GM18520 (cell line): Measurements from ENCODE around the gene POLE4.

Experiments
- ATAC-seq: cut with Tn5 transposase; IDR thresholded peaks from one replicate; pipeline ENCODE4 v1.9.1; 2021; ENCODE audit not compliant: unreplicated experiment

Gene POLE4

DNA sequence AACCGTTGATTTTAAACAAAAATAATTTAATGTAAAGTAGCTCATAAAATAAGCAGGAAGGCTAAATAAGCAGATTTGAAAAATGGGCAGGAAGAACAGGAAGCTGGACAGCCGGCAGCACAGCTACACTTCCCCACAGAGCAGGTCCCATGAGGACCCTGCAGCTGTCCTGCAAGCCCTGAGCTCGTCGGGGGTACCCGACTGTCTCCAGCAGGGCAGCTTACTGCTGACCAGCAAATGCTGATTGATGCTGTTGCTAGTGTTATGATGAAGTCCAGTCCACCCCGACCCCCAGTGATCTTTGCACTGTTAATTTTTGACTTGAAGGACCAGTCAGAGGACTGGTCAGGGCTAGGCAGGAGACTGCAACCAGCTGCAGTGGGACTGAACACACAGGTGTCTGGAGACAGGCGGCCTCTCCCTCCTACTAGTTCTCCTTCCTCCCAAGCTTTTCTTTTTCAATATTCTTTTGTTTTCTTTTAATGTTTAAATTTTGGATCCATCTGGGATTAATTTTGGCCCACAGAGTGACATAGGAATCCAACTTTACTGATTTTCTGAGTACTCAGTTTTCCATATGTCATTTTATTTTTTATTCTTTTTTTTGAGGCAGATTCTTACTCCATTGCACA, 27.7 kb downstream of the POLE4 start:
- ATAC-seq = no peak

DNA sequence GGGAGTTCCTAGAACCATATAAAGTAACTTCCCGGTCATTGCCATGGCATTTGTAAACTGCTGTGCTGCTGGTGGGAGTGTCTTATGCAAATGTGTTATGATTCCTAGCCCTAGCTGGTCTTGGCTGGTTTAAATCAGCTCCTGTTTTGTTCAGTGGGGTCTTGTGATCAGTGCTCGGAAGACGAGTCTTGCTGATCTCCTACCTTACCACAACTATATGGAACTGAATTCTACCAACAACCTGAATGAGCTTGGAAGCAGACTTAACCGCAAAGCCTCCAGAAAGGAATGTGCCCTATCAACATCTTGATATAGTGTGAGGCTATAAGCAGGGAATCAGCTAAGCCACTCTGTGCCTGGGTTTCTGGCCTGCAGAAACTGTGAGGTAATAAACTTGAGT, 33.5 kb downstream of the POLE4 start:
- no peak for ATAC-seq

DNA sequence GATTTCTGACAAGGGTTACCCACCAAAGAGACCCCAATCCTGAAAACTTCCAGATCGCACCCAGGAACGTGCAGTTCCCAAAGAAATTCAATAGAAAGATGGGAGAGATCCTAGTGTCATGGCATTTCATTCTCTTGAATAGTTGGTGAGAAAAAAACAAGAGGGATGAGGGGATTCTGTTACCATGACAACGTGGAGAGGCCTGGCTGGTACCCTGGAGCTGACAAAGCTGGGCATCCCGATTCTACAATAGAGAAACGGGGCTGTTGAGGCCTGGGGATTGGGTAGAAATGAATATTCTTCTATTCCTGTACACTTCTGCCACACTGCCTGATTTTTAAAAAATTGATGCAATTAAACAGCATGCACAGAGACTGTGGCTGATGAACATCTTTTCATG, 41.0 kb downstream of the POLE4 start:
- ATAC-seq = no peak

DNA sequence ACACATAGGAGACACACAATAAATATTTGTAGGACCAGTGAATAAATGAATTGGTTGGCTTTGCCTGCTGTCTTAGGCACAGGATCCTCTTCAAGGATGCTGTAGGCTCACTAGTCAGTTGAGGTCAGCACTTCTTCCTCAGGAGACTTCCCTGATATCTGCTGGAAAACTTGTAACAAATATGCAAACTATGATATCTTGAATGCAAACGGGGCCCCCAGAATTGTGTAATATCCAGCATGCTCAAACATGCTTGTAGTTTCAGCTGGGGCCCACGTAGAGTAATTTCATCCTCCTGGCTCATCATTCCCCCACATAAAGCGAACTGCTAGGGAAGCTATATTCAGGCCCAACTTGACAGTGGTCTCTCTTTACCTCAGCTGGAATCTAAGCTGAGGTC, 43.6 kb downstream of the POLE4 start:
- ATAC-seq = no peak

DNA sequence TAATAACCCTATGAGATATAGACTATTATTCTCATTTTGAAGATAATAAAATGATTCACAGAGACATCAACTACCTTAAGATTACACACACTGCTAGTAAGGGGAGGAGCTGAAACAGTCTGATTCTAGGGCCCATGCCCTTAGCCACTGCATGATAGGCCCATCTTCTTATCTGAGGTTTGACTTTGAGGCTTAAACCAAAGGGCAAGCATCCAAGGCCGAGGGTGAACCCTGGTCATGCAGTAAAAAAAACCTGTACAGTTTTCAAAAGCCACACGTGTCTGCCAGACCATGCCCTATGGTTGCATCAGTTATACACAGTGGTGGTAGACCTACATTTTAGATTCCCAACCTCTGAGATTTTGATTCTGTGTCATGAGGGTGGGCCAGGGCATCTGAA, 44.8 kb downstream of the POLE4 start:
- ATAC-seq = no peak

DNA sequence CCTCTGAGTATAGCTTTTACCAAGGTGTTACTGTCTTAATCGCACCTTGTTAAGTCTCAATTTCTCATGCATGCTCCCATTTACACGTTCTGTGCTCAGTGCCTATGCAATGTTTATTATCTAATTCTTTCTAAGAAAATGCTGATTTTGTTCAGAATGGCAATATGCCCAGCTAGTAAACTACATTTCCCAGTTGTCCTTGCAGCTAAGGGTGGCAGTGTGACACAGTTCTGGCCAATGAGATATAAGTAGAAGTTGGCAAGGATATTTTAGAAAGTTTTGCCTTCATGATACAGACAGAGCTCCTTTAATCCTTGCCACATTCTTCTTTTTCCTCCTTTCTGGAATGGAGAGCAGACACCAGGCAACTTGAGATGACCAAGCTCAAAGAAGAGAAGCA, 45.3 kb downstream of the POLE4 start:
- no peak for ATAC-seq

DNA sequence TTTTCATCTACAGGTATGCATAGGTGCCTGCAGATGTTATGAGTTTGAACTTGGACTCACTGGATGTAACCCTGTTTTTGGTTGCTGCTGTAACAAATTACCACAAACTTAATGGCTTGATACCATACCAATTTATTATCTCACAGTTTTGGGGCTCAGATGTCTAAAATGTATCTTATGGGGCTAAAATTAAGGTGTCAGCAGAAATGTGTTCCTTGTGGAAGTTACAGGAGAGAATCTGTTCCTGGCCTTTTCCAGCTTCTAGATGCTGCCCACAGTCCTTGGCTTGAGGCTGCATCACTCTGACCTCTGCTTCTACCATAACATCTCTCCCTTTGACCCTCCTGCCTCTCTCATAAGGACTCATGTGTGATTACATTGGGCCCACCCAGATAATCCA, 47.6 kb downstream of the POLE4 start:
- ATAC-seq = no peak

DNA sequence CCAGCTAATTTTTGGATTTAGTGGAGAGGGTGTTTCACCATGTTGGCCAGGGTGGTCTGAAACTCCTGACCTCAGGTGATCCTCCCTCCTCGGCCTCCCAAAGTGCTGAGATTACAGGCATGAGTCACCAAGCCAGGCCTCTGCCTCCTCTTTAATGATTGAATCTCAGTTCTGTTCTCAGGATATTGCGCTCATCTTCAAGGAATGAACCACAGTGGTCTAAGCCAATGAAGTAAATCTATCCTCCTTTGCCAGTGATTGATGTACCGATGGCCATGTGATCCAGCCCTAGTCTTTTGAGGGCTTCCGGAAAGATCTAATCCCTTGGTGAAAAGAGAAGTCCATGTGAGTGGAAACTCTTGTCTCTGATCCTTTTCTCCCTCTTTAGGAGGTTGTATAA, 48.6 kb downstream of the POLE4 start:
- ATAC-seq = no peak

DNA sequence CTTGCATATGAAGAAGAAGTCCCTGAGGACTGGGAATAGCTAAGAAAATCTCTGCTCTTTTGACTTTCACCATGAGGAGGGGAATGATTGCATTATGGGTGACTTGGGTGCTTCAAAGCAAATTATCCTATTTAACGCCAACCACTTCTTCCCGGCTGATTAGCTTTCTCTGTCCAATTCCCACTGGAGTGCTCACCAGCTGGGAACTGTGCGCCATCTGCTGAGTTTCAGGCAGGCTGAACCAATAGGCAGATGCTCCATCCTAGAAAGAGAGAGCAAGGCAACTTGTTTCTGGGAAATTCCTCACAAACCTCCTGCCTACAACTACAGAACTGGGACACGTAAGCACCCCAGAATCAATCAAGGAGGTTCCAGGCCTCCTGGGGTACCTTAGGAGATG, 49.4 kb downstream of the POLE4 start:
- no peak for ATAC-seq

DNA sequence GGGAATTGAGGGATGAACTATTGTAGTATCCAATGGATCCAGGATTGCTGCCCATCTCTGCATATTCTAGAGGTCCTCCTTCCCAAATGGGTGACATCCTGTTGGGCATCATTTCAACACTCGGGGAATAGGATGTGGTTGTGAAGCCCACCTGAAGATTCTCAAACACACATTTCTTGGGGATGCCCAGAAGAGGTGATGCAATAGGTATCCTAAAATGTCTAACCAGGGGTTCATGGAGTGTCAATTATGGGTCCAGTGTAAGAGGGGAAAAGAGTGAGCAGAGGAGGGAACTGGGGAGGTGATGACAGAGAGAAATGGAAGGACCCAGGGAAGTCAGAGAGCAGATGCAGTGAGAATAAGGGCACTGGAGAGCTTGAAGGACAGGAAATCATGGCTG, 52.1 kb downstream of the POLE4 start:
- ATAC-seq = no peak

DNA sequence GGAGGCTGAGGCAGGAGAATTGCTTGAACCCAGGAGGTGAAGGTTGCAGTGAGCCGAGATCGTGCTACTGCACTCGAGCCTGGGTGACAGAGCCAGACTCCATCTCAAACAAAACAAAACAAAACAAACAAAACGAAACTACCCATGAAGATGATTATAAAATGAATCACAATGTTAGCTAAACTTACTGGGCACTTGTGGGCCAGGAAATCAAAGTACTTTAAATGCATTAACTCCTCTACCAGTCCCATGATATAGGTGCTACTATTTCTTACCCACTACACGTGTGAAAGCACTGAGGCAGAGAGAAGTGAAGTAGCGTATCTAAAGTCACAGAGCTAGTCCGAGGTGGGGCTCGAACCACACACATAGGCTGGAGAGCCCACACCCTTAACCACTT, 53.6 kb downstream of the POLE4 start:
- no peak for ATAC-seq

DNA sequence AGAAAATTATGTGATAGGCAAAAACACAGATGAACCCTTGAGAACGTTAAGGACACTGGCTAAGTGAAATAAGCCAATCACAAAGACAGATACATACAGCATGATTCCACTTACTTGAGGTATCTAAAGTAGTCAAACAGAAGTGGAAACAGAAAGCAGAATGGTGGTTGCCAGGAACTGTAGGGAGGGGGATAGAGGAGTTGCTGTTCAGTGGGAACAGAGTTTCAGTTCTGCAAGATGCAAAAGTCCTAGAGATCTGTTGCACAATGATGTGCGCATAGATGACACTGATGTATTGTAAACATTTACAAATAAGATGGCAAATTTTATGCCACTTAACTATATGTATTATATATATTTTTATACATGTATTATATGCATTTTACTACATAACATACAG, 59.7 kb downstream of the POLE4 start:
- ATAC-seq = no peak
